Epithelial cell of proximal tubule (primary cell): ENCODE results near the gene ZNF485. TPM values are rescaled to one million over a fixed set of nuclear protein-coding genes. Genes with fewer than 3 reads are reported as not detected.

Source experiments
- DNase-seq: peaks from one replicate; pipeline ENCODE4 v3.0.0-alpha.2; 2011; ENCODE audit warnings: low read depth
- H3K4me3 ChIP-seq: 2 replicates; pipeline ENCODE4 v1.5.1; 2011; ENCODE audit warnings: low read depth, mild to moderate bottlenecking, low read length
- total RNA-seq: library from RNA; depleted of rRNA; stranded (reverse); fragments of >200 nt; gene quantifications from 2 replicates; pipeline ENCODE4 v1.2.3, GENCODE V29; 2015
- TF ChIP-seq, protein P1 (sequence below): conservative IDR thresholded peaks from 2 replicates; pipeline ENCODE4 v1.5.1; 2012; ENCODE audit warnings: low read depth, mild to moderate bottlenecking, low read length

ZNF485 gene
- total RNA-seq, 1 donor from 2014 or later: 5.0 TPM

DNA sequence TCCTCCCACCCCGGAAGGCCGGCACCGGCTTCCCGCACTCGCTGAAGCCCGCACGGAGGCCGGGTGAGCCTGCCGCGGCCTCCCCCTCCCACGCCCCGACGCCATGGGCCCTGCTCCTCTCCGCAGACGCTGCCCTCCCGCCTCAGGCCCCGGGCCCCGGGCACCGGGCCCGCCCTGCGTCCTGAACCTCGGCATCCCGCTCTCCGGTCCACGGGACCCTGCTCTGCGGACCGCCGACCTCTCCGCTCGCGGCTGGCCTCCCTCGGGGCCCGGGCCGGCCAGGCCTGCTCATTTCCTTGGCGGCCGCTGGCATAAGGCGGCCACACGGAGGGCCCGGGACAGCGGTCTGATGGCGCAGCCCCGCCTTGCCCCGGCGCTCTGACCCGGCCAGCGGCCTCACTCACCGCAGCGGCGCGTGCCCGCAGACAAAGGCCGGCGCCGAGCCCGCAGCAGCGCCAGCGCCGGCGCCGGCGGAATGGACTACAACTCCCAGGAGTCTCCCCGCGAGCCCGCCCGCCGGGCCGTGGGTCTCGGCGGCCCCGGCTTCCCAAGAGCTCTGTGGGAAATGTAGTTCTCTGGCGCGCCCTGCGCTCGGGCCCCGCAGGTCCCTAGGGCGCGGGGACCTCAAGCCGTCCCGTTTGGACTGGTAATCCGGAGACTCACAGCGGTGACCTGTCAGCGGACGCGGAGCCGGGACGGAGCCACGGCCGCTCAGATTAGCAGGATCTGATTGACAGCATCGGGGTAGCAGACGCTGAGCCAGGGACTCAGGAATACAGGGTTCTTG lies 42.4 kb downstream of the ZNF485 start, which contains the start of gene ZNF32:
ZNF32 (minus strand) TSS at position 484 of the 787 bp plus-strand sequence. CDS start 2,748 bp downstream, outside the sequence.
- peak; percentile 12 for DNase-seq
- peak within 1 kb of the TSS; percentile 73 for H3K4me3 ChIP-seq
- TF ChIP-seq, protein P1, sequence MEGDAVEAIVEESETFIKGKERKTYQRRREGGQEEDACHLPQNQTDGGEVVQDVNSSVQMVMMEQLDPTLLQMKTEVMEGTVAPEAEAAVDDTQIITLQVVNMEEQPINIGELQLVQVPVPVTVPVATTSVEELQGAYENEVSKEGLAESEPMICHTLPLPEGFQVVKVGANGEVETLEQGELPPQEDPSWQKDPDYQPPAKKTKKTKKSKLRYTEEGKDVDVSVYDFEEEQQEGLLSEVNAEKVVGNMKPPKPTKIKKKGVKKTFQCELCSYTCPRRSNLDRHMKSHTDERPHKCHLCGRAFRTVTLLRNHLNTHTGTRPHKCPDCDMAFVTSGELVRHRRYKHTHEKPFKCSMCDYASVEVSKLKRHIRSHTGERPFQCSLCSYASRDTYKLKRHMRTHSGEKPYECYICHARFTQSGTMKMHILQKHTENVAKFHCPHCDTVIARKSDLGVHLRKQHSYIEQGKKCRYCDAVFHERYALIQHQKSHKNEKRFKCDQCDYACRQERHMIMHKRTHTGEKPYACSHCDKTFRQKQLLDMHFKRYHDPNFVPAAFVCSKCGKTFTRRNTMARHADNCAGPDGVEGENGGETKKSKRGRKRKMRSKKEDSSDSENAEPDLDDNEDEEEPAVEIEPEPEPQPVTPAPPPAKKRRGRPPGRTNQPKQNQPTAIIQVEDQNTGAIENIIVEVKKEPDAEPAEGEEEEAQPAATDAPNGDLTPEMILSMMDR: no peak

DNA sequence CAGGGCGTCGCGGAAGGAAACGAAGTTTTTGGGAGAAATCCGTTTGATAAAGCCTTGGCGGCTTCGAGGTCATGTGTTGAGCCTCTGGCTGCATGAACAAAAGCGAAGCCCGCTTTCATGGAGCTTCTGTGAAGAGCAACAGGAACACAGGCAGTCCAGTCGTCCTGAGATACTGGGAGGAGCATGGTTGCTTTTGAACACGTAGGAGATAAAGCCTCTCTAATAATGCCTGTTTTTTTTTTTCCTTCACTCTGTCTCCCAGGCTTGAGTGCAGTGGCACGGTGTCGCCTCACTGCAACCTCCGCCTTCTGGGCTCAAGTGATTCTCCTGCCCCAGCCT lies 42.9 kb downstream of the ZNF485 start:
- peak overlapping the region; percentile 73 for H3K4me3 ChIP-seq
- DNase-seq: no peak
- TF ChIP-seq, protein P1: no peak

DNA sequence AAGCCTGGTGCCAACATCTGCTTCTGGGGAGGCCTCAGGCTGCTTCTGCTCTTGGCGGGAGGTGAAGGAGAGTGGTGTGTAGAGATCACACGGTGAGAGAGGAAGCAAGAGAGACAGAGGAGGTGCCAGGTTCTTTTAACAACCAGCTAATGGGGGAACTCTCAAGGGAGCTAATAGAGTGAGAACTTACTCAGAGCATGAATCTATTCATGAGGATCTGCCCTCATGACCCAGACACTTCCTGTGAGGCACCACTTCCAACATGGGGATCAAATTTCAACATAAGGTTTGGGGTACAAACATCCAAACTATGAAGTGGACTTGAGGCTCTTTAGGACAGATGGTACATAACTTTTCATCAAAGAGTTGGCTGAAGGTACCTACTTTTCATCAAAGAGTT lies 47.5 kb downstream of the ZNF485 start:
- no peak for DNase-seq
- TF ChIP-seq, protein P1: no peak
- no peak overlapping the region for H3K4me3 ChIP-seq

DNA sequence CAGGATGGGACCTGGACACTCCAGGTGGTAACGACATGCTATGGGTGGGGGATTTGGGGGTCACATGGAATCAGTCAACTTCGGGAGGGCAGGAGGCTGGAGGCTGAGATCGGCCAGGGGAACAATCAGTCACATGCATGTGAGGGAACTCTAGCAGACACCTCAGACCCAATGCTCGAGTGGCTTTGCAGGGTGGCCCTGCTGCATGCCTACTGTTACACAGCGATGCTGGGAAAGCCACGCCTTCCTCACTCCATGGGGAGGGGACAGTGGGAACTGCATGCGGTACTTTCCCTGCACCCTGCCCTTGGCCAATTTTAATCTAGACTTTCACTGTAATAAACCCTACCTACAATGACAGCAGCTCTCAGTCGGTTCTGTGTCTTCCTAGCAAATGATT lies 49.1 kb downstream of the ZNF485 start:
- TF ChIP-seq, protein P1: no peak
- no peak for DNase-seq
- H3K4me3 ChIP-seq: no peak overlapping the region

DNA sequence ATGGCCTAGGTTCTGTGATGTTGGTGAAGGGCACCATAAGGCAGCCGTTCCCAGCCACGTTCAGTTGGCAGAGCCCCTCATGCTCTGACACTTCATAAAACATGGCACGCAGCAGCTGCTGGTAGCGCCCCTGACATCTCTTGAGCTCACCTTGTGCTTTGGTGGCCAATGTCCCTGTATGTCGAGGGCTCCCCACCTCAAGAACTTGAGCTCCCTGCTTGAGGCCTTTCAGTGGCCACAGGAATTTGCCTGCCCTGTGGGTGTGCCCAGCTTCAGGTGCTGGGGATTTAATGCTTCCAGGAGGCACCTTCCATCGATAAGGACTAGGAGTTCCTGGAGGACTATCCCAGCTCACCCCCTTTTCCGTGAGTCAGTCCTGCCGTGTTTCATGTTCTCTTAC lies 52.0 kb downstream of the ZNF485 start:
- no peak overlapping the region for H3K4me3 ChIP-seq
- no peak for DNase-seq
- TF ChIP-seq, protein P1: no peak

DNA sequence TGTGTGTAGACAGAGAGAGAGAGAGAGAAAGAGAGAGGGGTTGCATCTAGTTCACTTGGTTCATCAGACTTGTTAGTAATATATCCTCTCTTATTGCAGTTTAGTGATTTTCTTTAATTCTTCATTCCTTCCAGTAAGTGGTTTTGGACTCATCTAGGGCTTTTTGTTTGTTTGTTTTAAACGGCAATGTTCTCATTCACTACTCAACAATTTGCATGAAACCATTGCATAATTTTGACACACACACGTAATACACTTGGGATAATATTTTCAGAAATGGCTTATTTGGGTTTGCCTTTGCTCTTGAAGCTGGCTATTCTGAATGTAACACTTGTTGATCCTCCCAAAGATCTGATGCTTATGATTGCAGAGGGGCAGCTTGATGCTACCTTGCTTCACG lies 58.8 kb downstream of the ZNF485 start:
- no peak for DNase-seq
- TF ChIP-seq, protein P1: no peak
- no peak overlapping the region for H3K4me3 ChIP-seq

DNA sequence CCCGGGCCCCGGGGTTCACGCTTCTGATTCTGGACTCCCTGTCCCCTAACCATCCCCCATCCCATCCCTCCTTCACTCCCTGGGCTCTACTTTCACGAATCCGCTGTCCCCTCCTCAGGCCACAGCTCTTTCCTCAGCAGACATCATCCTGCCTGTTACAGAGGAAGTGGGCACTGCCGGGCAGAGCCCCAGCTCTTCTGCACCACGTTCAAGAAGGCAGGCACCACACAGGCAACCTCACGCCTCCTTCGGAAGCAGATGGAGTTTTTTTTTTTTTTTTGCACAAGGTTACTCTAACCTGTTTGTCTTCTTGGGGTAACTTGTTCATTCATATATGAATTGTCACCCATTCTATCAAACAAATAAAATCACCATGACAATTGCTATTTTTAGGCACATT lies 60.3 kb downstream of the ZNF485 start:
- H3K4me3 ChIP-seq: no peak overlapping the region
- TF ChIP-seq, protein P1: no peak
- no peak for DNase-seq
